Measurements from ENCODE around the gene TIMP3. TPM values are rescaled to one million over a fixed set of nuclear protein-coding genes. Genes with fewer than 3 reads are reported as not detected.

TIMP3 gene
- total and polyA plus RNA-seq, 9 donors, result 96.6 to 196 (median 119) TPM

GRCh38 chr22:32760815-32761214 is 40.7 kb upstream of the TIMP3 start:
- no peak for DNase-seq
- WGBS (ENCODE audit: insufficient coverage), result 54% methylated on average over 2 of the region's 4 CpGs
- Histone ChIP-seq H3K27me3 (ENCODE audit: control insufficient read depth, insufficient read depth, low read length) (peaks cover 5% of the 10 kb centered on the region), H3K9me3 (replicated peaks; ENCODE audit: control insufficient read depth, low read depth, low read length) (no peaks in the 10 kb centered on the region), H3K4me1 (ENCODE audit: control insufficient read depth, insufficient read depth, low read length) (peaks cover 30% of the 10 kb centered on the region), H3K4me3 (ENCODE audit: low read length) (no peak overlapping the region), H3K36me3 (ENCODE audit: control insufficient read depth, insufficient read depth, low read length) (no peaks in the 10 kb centered on the region), H3K27ac (ENCODE audit: low read length) (no peak overlapping the region)

- DNase-seq, result no peak
- Histone ChIP-seq H3K4me3 (ENCODE audit: low read length) (no peak overlapping the region), H3K4me1 (ENCODE audit: control insufficient read depth, insufficient read depth, low read length) (peaks cover 32% of the 10 kb centered on the region), H3K36me3 (ENCODE audit: control insufficient read depth, insufficient read depth, low read length) (no peaks in the 10 kb centered on the region), H3K27me3 (ENCODE audit: control insufficient read depth, insufficient read depth, low read length) (peaks cover 5% of the 10 kb centered on the region), H3K9me3 (replicated peaks; ENCODE audit: control insufficient read depth, low read depth, low read length) (no peaks in the 10 kb centered on the region), H3K27ac (ENCODE audit: low read length) (no peak overlapping the region)
- WGBS (ENCODE audit: insufficient coverage), result 70% methylated on average over 7 of the region's 9 CpGs
Measured at GRCh38 chr22:32761251-32761903, 40.1 kb upstream of the TIMP3 start.

- Histone ChIP-seq H3K27me3 (ENCODE audit: control insufficient read depth, insufficient read depth, low read length) (peaks cover 5% of the 10 kb centered on the region), H3K36me3 (ENCODE audit: control insufficient read depth, insufficient read depth, low read length) (no peaks in the 10 kb centered on the region), H3K4me1 (ENCODE audit: control insufficient read depth, insufficient read depth, low read length) (peaks cover 32% of the 10 kb centered on the region), H3K4me3 (ENCODE audit: low read length) (no peak overlapping the region), H3K9me3 (replicated peaks; ENCODE audit: control insufficient read depth, low read depth, low read length) (peaks cover 7% of the 10 kb centered on the region), H3K27ac (ENCODE audit: low read length) (peak overlapping the region; percentile 80)
- WGBS (ENCODE audit: insufficient coverage), result 66% methylated on average over 6 of the region's 16 CpGs
- DNase-seq, result peak; percentile 82
Measured at GRCh38 chr22:32764330-32765131, 37.0 kb upstream of the TIMP3 start.

GRCh38 chr22:32765132-32765618 is 36.3 kb upstream of the TIMP3 start:
- Histone ChIP-seq H3K27me3 (ENCODE audit: control insufficient read depth, insufficient read depth, low read length) (peaks cover 5% of the 10 kb centered on the region), H3K27ac (ENCODE audit: low read length) (peak overlapping the region; percentile 74), H3K4me3 (ENCODE audit: low read length) (no peak overlapping the region), H3K9me3 (replicated peaks; ENCODE audit: control insufficient read depth, low read depth, low read length) (peaks cover 7% of the 10 kb centered on the region), H3K36me3 (ENCODE audit: control insufficient read depth, insufficient read depth, low read length) (no peaks in the 10 kb centered on the region), H3K4me1 (ENCODE audit: control insufficient read depth, insufficient read depth, low read length) (peaks cover 32% of the 10 kb centered on the region)
- no peak for DNase-seq
- 70% methylated on average over 5 of the region's 12 CpGs for WGBS (ENCODE audit: insufficient coverage)

- H3K27me3 ChIP-seq (ENCODE audit: control insufficient read depth, insufficient read depth, low read length), result no peaks in the 10 kb centered on the region
- no peak overlapping the region for H3K4me3 ChIP-seq (ENCODE audit: low read length)
- peaks cover 10% of the 10 kb centered on the region for H3K4me1 ChIP-seq (ENCODE audit: control insufficient read depth, insufficient read depth, low read length)
- H3K27ac ChIP-seq (ENCODE audit: low read length), result peak overlapping the region; percentile 3
- peaks cover 4% of the 10 kb centered on the region for H3K9me3 ChIP-seq (replicated peaks; ENCODE audit: control insufficient read depth, low read depth, low read length)
- 6% methylated on average over 3 of the region's 4 CpGs for WGBS (ENCODE audit: insufficient coverage)
- peak; percentile 70 for DNase-seq
- H3K36me3 ChIP-seq (ENCODE audit: control insufficient read depth, insufficient read depth, low read length), result no peaks in the 10 kb centered on the region
Measured at GRCh38 chr22:32771756-32772155, 29.7 kb upstream of the TIMP3 start.

- H3K4me3 ChIP-seq (ENCODE audit: low read length), result no peak overlapping the region
- no peak for DNase-seq
- no peak overlapping the region for H3K27ac ChIP-seq (ENCODE audit: low read length)
- no peaks in the 10 kb centered on the region for H3K36me3 ChIP-seq (ENCODE audit: control insufficient read depth, insufficient read depth, low read length)
- peaks cover 10% of the 10 kb centered on the region for H3K4me1 ChIP-seq (ENCODE audit: control insufficient read depth, insufficient read depth, low read length)
- 87% methylated on average over 3 of the region's 6 CpGs for WGBS (ENCODE audit: insufficient coverage)
- H3K27me3 ChIP-seq (ENCODE audit: control insufficient read depth, insufficient read depth, low read length), result no peaks in the 10 kb centered on the region
- no peaks in the 10 kb centered on the region for H3K9me3 ChIP-seq (replicated peaks; ENCODE audit: control insufficient read depth, low read depth, low read length)
Measured at GRCh38 chr22:32775957-32776356, 25.5 kb upstream of the TIMP3 start.

GRCh38 chr22:32776397-32776796 is 25.1 kb upstream of the TIMP3 start:
- Histone ChIP-seq H3K36me3 (ENCODE audit: control insufficient read depth, insufficient read depth, low read length) (no peaks in the 10 kb centered on the region), H3K4me3 (ENCODE audit: low read length) (no peak overlapping the region), H3K9me3 (replicated peaks; ENCODE audit: control insufficient read depth, low read depth, low read length) (no peaks in the 10 kb centered on the region), H3K4me1 (ENCODE audit: control insufficient read depth, insufficient read depth, low read length) (peaks cover 10% of the 10 kb centered on the region), H3K27ac (ENCODE audit: low read length) (no peak overlapping the region), H3K27me3 (ENCODE audit: control insufficient read depth, insufficient read depth, low read length) (no peaks in the 10 kb centered on the region)
- 94% methylated on average over 4 of the region's 4 CpGs for WGBS (ENCODE audit: insufficient coverage)
- no peak for DNase-seq

- Histone ChIP-seq H3K36me3 (ENCODE audit: control insufficient read depth, insufficient read depth, low read length) (no peaks in the 10 kb centered on the region), H3K4me3 (ENCODE audit: low read length) (no peak overlapping the region), H3K4me1 (ENCODE audit: control insufficient read depth, insufficient read depth, low read length) (peaks cover 8% of the 10 kb centered on the region), H3K27ac (ENCODE audit: low read length) (no peak overlapping the region), H3K27me3 (ENCODE audit: control insufficient read depth, insufficient read depth, low read length) (no peaks in the 10 kb centered on the region), H3K9me3 (replicated peaks; ENCODE audit: control insufficient read depth, low read depth, low read length) (no peaks in the 10 kb centered on the region)
- 64% methylated on average over 6 of the region's 7 CpGs for WGBS (ENCODE audit: insufficient coverage)
- DNase-seq, result no peak
Measured at GRCh38 chr22:32776802-32777201, 24.7 kb upstream of the TIMP3 start.

- Histone ChIP-seq H3K27me3 (ENCODE audit: control insufficient read depth, insufficient read depth, low read length) (no peaks in the 10 kb centered on the region), H3K27ac (ENCODE audit: low read length) (no peak overlapping the region), H3K9me3 (replicated peaks; ENCODE audit: control insufficient read depth, low read depth, low read length) (no peaks in the 10 kb centered on the region), H3K36me3 (ENCODE audit: control insufficient read depth, insufficient read depth, low read length) (no peaks in the 10 kb centered on the region), H3K4me3 (ENCODE audit: low read length) (no peak overlapping the region), H3K4me1 (ENCODE audit: control insufficient read depth, insufficient read depth, low read length) (peaks cover 3% of the 10 kb centered on the region)
- 0% methylated on average over 1 of the region's 4 CpGs for WGBS (ENCODE audit: insufficient coverage)
- DNase-seq, result no peak
Measured at GRCh38 chr22:32777987-32778386, 23.5 kb upstream of the TIMP3 start.

- no peak for DNase-seq
- no peaks in the 10 kb centered on the region for H3K27me3 ChIP-seq (ENCODE audit: control insufficient read depth, insufficient read depth, low read length)
- no peak overlapping the region for H3K4me3 ChIP-seq (ENCODE audit: low read length)
- no peaks in the 10 kb centered on the region for H3K36me3 ChIP-seq (ENCODE audit: control insufficient read depth, insufficient read depth, low read length)
- WGBS (ENCODE audit: insufficient coverage), result 92% methylated on average over 2 of the region's 2 CpGs
- H3K27ac ChIP-seq (ENCODE audit: low read length), result no peak overlapping the region
- peaks cover 3% of the 10 kb centered on the region for H3K4me1 ChIP-seq (ENCODE audit: control insufficient read depth, insufficient read depth, low read length)
- no peaks in the 10 kb centered on the region for H3K9me3 ChIP-seq (replicated peaks; ENCODE audit: control insufficient read depth, low read depth, low read length)
Measured at GRCh38 chr22:32780726-32781310, 20.7 kb upstream of the TIMP3 start.
